WTC11 (cell line): ENCODE measurements around the gene SLC11A1. TPM values are rescaled to one million over a fixed set of nuclear protein-coding genes. Genes with fewer than 3 reads are reported as not detected.
A peak's percentile ranks its signal among the peaks of the same experiment; 100 is the strongest.

Experiments used
- ATF1 ChIP-seq: sonication (generic); formaldehyde crosslinking; IDR thresholded peaks from 2 replicates; pipeline ENCODE4 v1.8.1; 2023; ENCODE audit warnings: mild to moderate bottlenecking, moderate library complexity, missing genetic modification reagents
- ATF6 ChIP-seq: sonication (generic); formaldehyde crosslinking; IDR thresholded peaks from 2 replicates; pipeline ENCODE4 v1.8.1; 2023; ENCODE audit warnings: mild to moderate bottlenecking, missing genetic modification reagents
- CREM ChIP-seq: sonication (generic); formaldehyde crosslinking; IDR thresholded peaks from 2 replicates; pipeline ENCODE4 v1.8.1; 2022; ENCODE audit warnings: mild to moderate bottlenecking, missing genetic modification reagents, moderate library complexity
- ELF4 ChIP-seq: sonication (generic); formaldehyde crosslinking; IDR thresholded peaks from 2 replicates; pipeline ENCODE4 v1.8.1; 2022; ENCODE audit warnings: low read depth, mild to moderate bottlenecking, moderate library complexity, missing genetic modification reagents
- ESRRA ChIP-seq: sonication (generic); formaldehyde crosslinking; IDR thresholded peaks from 2 replicates; pipeline ENCODE4 v1.8.1; 2022; ENCODE audit warnings: mild to moderate bottlenecking, missing genetic modification reagents, borderline replicate concordance
- FOXP1 ChIP-seq: sonication (generic); formaldehyde crosslinking; IDR thresholded peaks from 2 replicates; pipeline ENCODE4 v1.8.0; 2022; ENCODE audit warnings: missing genetic modification reagents, mild to moderate bottlenecking, moderate library complexity, borderline replicate concordance
- JUN ChIP-seq: sonication (generic); formaldehyde crosslinking; IDR thresholded peaks from 2 replicates; pipeline ENCODE4 v1.8.0; 2023; ENCODE audit warnings: mild to moderate bottlenecking, missing genetic modification reagents
- KAT7 ChIP-seq: sonication (generic); formaldehyde crosslinking; IDR thresholded peaks from 2 replicates; pipeline ENCODE4 v1.8.1; 2023; ENCODE audit warnings: missing genetic modification reagents, mild to moderate bottlenecking, borderline replicate concordance
- MXD4 ChIP-seq: fragments of 250-450 bp; sonication (Bioruptor Pico); IDR thresholded peaks from 2 replicates; pipeline ENCODE4 v1.8.0; 2021; ENCODE audit warnings: mild to moderate bottlenecking, moderate library complexity, borderline replicate concordance
- NFE2L1 ChIP-seq: sonication (generic); formaldehyde crosslinking; IDR thresholded peaks from 2 replicates; pipeline ENCODE4 v1.8.1; 2023; ENCODE audit warnings: missing genetic modification reagents
- PRDM15 ChIP-seq: sonication (generic); formaldehyde crosslinking; IDR thresholded peaks from 2 replicates; pipeline ENCODE4 v1.8.0; 2022; ENCODE audit warnings: missing genetic modification reagents
- RORB ChIP-seq: fragments of 250-450 bp; sonication (Bioruptor Pico); IDR thresholded peaks from 2 replicates; pipeline ENCODE4 v1.9.0; 2021; ENCODE audit warnings: mild to moderate bottlenecking
- STAT6 ChIP-seq: sonication (generic); formaldehyde crosslinking; conservative IDR thresholded peaks from 2 replicates; pipeline ENCODE4 v1.8.1; 2023; ENCODE audit warnings: mild to moderate bottlenecking, low read depth, missing genetic modification reagents, moderate library complexity
- TEAD1 ChIP-seq: sonication (generic); formaldehyde crosslinking; IDR thresholded peaks from 2 replicates; pipeline ENCODE4 v1.8.0; 2022; ENCODE audit warnings: mild to moderate bottlenecking, missing genetic modification reagents
- ZMAT4 ChIP-seq: fragments of 250-450 bp; sonication (Bioruptor Pico); IDR thresholded peaks from 2 replicates; pipeline ENCODE4 v1.9.0; 2021; ENCODE audit warnings: mild to moderate bottlenecking
- ZNF121 ChIP-seq: sonication (generic); formaldehyde crosslinking; IDR thresholded peaks from 2 replicates; pipeline ENCODE4 v1.8.0; 2023; ENCODE audit warnings: missing genetic modification reagents
- ZNF219 ChIP-seq: sonication (generic); formaldehyde crosslinking; IDR thresholded peaks from 2 replicates; pipeline ENCODE4 v1.8.0; 2023; ENCODE audit warnings: missing genetic modification reagents, mild to moderate bottlenecking, borderline replicate concordance
- ZNF232 ChIP-seq: sonication (generic); formaldehyde crosslinking; IDR thresholded peaks from 2 replicates; pipeline ENCODE4 v1.8.0; 2022; ENCODE audit warnings: mild to moderate bottlenecking, missing genetic modification reagents
- ZNF317 ChIP-seq: sonication (generic); formaldehyde crosslinking; IDR thresholded peaks from 2 replicates; pipeline ENCODE4 v1.8.1; 2023; ENCODE audit warnings: low read depth, mild to moderate bottlenecking, moderate library complexity, missing genetic modification reagents, borderline replicate concordance
- ZNF423 ChIP-seq: fragments of 250-450 bp; sonication (Bioruptor Pico); IDR thresholded peaks from 2 replicates; pipeline ENCODE4 v2.1.2; 2022; ENCODE audit warnings: mild to moderate bottlenecking, moderate library complexity
- ZNF671 ChIP-seq: fragments of 250-450 bp; sonication (Bioruptor Pico); IDR thresholded peaks from 2 replicates; pipeline ENCODE4 v1.8.0; 2021; ENCODE audit warnings: mild to moderate bottlenecking
- total RNA-seq: library from RNA; stranded (reverse); gene quantifications from 3 replicates; pipeline ENCODE4 v1.2.3, GENCODE V29; 2021
- TF ChIP-seq, protein P1 (sequence below): sonication (generic); formaldehyde crosslinking; IDR thresholded peaks from 2 replicates; pipeline ENCODE4 v1.8.1; 2022; ENCODE audit warnings: low read depth, mild to moderate bottlenecking, moderate library complexity, missing genetic modification reagents, borderline replicate concordance
- TF ChIP-seq, protein P2 (sequence below): sonication (generic); formaldehyde crosslinking; IDR thresholded peaks from 2 replicates; pipeline ENCODE4 v1.8.1; 2023; ENCODE audit warnings: mild to moderate bottlenecking, missing genetic modification reagents, borderline replicate concordance
- TF ChIP-seq, protein P3 (sequence below): sonication (generic); formaldehyde crosslinking; IDR thresholded peaks from 2 replicates; pipeline ENCODE4 v1.8.1; 2022; ENCODE audit warnings: mild to moderate bottlenecking, moderate library complexity, missing genetic modification reagents

SLC11A1 gene
- total RNA-seq, 1 experiment from 2014 or later = 0.31 TPM

DNA sequence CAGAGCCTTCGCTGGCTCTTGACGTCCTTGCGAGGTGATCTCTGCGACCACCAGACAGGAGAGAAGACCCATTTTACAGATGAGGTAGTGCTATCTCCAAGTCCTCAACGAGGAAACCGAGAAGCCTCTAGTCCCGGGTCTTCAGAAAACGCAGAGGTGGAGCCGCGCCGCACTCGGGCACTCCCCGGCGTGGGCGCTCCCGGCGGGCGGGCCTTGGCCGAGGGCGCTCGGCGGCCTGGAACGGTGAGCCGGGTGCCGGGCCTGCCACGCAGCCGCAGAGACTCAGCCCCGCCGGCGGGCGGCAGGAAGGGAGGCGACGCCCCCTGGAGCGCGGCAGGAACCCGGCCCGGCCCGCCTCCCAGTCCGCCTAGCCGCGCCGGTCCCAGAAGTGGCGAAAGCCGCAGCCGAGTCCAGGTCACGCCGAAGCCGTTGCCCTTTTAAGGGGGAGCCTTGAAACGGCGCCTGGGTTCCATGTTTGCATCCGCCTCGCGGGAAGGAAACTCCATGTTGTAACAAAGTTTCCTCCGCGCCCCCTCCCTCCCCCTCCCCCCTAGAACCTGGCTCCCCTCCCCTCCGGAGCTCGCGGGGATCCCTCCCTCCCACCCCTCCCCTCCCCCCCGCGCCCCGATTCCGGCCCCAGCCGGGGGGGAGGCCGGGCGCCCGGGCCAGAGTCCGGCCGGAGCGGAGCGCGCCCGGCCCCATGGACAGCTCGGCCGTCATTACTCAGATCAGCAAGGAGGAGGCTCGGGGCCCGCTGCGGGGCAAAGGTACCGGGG is 17.5 kb downstream of the SLC11A1 start, which contains the start of gene CTDSP1 (continued):
- TF ChIP-seq KAT7 (CRISPR knock-in tag) = no peak
- 0 out of 2 replicates have a peak, but pooled peaks have one; percentile 39 for TF ChIP-seq JUN (CRISPR knock-in tag)
- TF ChIP-seq, protein P1, sequence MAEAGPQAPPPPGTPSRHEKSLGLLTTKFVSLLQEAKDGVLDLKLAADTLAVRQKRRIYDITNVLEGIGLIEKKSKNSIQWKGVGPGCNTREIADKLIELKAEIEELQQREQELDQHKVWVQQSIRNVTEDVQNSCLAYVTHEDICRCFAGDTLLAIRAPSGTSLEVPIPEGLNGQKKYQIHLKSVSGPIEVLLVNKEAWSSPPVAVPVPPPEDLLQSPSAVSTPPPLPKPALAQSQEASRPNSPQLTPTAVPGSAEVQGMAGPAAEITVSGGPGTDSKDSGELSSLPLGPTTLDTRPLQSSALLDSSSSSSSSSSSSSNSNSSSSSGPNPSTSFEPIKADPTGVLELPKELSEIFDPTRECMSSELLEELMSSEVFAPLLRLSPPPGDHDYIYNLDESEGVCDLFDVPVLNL = no peak
- TF ChIP-seq MXD4 (CRISPR knock-in tag) = no peak
- TF ChIP-seq ZNF317 = no peak
- no peak for TF ChIP-seq FOXP1
- peak; percentile 59 for TF ChIP-seq PRDM15 (CRISPR knock-in tag)
- TF ChIP-seq, protein P2, sequence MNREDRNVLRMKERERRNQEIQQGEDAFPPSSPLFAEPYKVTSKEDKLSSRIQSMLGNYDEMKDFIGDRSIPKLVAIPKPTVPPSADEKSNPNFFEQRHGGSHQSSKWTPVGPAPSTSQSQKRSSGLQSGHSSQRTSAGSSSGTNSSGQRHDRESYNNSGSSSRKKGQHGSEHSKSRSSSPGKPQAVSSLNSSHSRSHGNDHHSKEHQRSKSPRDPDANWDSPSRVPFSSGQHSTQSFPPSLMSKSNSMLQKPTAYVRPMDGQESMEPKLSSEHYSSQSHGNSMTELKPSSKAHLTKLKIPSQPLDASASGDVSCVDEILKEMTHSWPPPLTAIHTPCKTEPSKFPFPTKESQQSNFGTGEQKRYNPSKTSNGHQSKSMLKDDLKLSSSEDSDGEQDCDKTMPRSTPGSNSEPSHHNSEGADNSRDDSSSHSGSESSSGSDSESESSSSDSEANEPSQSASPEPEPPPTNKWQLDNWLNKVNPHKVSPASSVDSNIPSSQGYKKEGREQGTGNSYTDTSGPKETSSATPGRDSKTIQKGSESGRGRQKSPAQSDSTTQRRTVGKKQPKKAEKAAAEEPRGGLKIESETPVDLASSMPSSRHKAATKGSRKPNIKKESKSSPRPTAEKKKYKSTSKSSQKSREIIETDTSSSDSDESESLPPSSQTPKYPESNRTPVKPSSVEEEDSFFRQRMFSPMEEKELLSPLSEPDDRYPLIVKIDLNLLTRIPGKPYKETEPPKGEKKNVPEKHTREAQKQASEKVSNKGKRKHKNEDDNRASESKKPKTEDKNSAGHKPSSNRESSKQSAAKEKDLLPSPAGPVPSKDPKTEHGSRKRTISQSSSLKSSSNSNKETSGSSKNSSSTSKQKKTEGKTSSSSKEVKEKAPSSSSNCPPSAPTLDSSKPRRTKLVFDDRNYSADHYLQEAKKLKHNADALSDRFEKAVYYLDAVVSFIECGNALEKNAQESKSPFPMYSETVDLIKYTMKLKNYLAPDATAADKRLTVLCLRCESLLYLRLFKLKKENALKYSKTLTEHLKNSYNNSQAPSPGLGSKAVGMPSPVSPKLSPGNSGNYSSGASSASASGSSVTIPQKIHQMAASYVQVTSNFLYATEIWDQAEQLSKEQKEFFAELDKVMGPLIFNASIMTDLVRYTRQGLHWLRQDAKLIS (CRISPR knock-in tag) = no peak
- no peak for TF ChIP-seq STAT6 (CRISPR knock-in tag)
- no peak for TF ChIP-seq RORB (CRISPR knock-in tag)
- no peak for TF ChIP-seq ZNF671 (CRISPR knock-in tag)
- no peak for TF ChIP-seq ESRRA
- TF ChIP-seq ATF1 (CRISPR knock-in tag) = no peak
- TF ChIP-seq, protein P3, sequence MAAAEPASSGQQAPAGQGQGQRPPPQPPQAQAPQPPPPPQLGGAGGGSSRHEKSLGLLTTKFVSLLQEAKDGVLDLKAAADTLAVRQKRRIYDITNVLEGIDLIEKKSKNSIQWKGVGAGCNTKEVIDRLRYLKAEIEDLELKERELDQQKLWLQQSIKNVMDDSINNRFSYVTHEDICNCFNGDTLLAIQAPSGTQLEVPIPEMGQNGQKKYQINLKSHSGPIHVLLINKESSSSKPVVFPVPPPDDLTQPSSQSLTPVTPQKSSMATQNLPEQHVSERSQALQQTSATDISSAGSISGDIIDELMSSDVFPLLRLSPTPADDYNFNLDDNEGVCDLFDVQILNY (CRISPR knock-in tag) = no peak
- TF ChIP-seq ZNF423 (CRISPR knock-in tag) = peak; percentile 88
- 0 out of 2 replicates have a peak, but pooled peaks have one; percentile 39 for TF ChIP-seq TEAD1 (CRISPR knock-in tag)
- no peak for TF ChIP-seq ZMAT4 (CRISPR knock-in tag)
- no peak for TF ChIP-seq CREM
- no peak for TF ChIP-seq ELF4 (CRISPR knock-in tag)
- no peak for TF ChIP-seq ZNF121 (CRISPR knock-in tag)
- TF ChIP-seq NFE2L1 (CRISPR knock-in tag) = no peak
- TF ChIP-seq ATF6 (CRISPR knock-in tag) = no peak
- TF ChIP-seq ZNF219 (CRISPR knock-in tag) = peak; percentile 68; the same call in 1 of the 2 replicates
- no peak for TF ChIP-seq ZNF232 (CRISPR knock-in tag)
